Mesodermal cell (in vitro differentiated cells): ENCODE results near the gene NSL1.
"Not testable (repeated sequence)": the region's sequence is repeated elsewhere in the genome, so short reads cannot be mapped to it uniquely, and the experiment has no call there.

ENCODE experiments used
- H3K27ac ChIP-seq: 2 replicates; pipeline ENCODE4 v1.7.0; 2013; ENCODE audit warnings: mild to moderate bottlenecking, low read depth, low read length, moderate library complexity; ENCODE audit not compliant: severe bottlenecking
- H3K36me3 ChIP-seq: 2 replicates; pipeline ENCODE4 v1.7.1; 2013; ENCODE audit warnings: mild to moderate bottlenecking, low read length, moderate library complexity; ENCODE audit not compliant: control insufficient read depth, insufficient read depth
- H3K4me1 ChIP-seq: one replicate; pipeline ENCODE4 v1.7.1; 2013; ENCODE audit warnings: mild to moderate bottlenecking, low read length; ENCODE audit not compliant: insufficient read depth, control insufficient read depth, poor library complexity, severe bottlenecking
- H3K4me3 ChIP-seq: 2 replicates; pipeline ENCODE4 v1.7.0; 2013; ENCODE audit warnings: low read length, control low read depth, mild to moderate bottlenecking; ENCODE audit not compliant: insufficient read depth, poor library complexity, severe bottlenecking; ENCODE audit errors: extremely low read depth
- H3K9me3 ChIP-seq: 2 replicates; pipeline ENCODE4 v1.7.1; 2013; ENCODE audit warnings: mild to moderate bottlenecking, low read length, moderate library complexity; ENCODE audit not compliant: control insufficient read depth
- WGBS, 2 experiments: methylation state at CpG; one replicate each; pipeline ENCODE4 v1.1.5; 2013; ENCODE audit warnings: missing lambda C conversion rate in 2 of 2; ENCODE audit not compliant: insufficient coverage in 2 of 2; 5-methylcytosine and 5-hydroxymethylcytosine counted together

Gene NSL1

DNA sequence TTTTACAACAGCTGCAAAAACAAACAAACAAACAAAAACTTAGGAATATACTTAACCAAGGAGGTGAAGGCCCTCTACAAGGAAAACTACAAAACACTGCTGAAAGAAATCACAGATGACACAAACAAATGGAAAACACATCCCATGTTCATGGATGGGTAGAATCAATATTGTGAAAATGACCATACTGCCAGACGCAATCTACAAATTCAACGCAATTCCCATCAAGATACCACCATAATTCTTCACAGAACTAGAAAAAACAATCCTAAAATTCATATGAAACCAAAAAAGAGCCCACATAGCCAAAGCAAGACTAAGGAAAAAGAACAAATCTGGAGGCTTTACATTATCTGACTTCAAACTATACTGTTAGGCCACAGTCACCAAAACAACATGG lies 24.8 kb downstream of the NSL1 start:
- H3K4me1 ChIP-seq, H3K4me3 ChIP-seq, H3K27ac ChIP-seq: not testable (repeated sequence)
- 83% methylated on average over 1 of the region's 2 CpGs; no CpG with 5 or more reads in 1 of the 2 experiments for WGBS, 2 experiments
- Histone ChIP-seq H3K9me3 (peaks cover 25% of the 10 kb centered on the region), H3K36me3 (peaks cover 43% of the 10 kb centered on the region)

DNA sequence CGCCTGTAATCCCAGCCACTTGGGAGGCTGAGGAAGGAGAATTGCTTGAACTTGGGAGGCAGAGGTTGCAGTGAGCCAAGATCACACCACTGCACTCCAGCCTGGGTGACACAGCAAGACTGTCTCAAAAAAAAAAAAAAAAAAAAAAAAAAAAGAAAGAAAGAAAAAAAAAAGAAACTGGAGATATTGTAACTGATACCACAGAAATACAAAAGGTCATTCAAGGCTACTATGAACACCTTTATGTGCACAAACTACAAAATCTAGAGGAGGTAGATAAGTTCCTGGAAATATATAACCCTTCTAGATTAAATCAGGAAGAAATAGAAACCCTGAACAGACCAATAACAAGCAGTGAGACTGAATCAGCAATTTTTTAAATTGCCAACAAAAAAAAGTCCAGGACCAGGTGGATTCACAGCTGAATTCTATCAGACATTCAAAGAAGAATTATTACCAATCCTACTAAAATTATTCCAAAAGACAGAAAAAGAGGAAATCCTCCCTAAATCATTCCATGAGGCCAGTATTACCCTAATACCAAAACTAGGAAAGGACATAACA lies 26.8 kb downstream of the NSL1 start:
- H3K9me3 ChIP-seq: peaks cover 14% of the 10 kb centered on the region
- not testable (repeated sequence) for H3K4me1 ChIP-seq, H3K27ac ChIP-seq, H3K4me3 ChIP-seq
- H3K36me3 ChIP-seq: peaks cover 37% of the 10 kb centered on the region
- whole genome bisulfite sequencing, 2 experiments: 83% methylated on average over 1 of the region's 1 CpG; no CpG with 5 or more reads in 1 of the 2 experiments

DNA sequence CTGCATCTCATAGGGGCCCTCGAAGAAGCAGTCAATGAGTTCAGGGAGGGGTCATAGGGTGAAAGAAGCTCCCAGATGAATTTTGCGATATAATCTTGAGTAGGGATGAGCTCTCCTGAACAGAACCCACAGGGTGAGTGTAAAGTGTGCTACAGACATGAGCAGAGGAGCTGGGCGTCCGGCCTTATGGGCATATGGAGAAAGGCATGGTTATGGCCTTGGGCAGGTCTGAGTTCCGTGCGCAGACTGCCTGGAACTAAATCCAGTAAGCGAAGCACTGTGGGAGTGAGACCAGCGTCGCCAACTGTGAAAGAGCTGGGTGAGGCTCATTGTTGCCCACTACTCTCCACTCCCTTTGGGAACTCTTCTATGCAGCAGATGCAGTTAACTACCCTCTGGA lies 28.7 kb downstream of the NSL1 start:
- Histone ChIP-seq H3K27ac (no peak overlapping the region), H3K4me3 (no peak overlapping the region), H3K36me3 (peaks cover 26% of the 10 kb centered on the region), H3K4me1 (no peaks in the 10 kb centered on the region), H3K9me3 (peaks cover 10% of the 10 kb centered on the region)
- WGBS, 2 experiments: 97 to 98% methylated on average over 9 of the region's 9 CpGs

DNA sequence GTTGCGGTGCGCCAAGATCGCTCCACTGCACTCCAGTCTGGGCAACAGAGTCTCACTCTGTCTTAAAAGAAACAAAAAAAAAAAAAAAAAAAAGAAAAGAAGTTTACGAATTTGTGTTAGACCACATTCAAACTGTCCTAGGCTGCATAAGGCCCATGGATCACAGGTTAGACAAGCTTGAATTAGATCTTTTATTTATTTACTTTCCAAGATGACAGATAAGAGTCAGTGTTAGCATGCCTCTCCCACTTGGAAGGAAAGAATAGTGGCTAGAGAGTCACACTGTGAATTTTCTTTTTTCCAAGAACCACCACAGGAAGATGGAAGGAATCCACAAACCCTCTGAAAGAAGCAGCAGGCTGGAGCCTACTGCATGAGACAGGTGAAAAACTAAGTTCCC lies 29.3 kb downstream of the NSL1 start:
- H3K4me1 ChIP-seq: no peaks in the 10 kb centered on the region
- H3K27ac ChIP-seq: no peak overlapping the region
- H3K4me3 ChIP-seq: no peak overlapping the region
- peaks cover 7% of the 10 kb centered on the region for H3K9me3 ChIP-seq
- H3K36me3 ChIP-seq: peaks cover 22% of the 10 kb centered on the region
- 100% methylated on average over 2 of the region's 4 CpGs; no CpG with 5 or more reads in 1 of the 2 experiments for WGBS, 2 experiments

DNA sequence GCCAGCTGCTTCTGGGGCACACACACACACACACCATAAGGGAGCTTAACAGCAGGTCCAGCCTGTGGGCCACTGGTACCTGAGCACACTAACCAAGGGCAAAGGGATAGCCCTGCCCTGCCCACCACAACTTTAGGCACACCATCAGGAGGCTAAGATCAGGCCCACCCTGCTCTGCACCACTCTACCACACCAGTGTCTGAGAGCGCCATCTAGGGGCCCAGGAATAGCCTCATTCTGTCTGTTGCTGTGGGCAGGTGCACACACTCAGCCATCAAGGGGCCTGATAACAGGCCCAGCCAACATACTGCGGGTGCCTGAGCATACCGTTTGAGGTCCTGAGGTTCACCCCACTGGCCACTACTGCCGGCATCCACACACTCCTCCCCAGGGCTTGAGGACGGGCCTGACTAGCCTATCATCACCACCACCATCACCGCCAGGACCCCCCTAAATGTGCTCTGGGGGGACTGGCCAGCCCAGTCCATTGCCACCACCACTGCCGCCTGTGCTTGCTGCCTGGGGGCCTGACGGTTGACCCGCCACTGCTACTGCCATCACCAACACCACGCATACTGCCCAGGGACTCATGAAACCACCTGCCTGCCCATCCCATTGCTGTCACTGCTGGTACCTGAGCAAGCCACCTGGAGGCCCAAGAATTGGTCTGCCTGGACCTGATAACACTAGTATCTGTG lies 31.3 kb downstream of the NSL1 start:
- Histone ChIP-seq H3K36me3 (peaks cover 15% of the 10 kb centered on the region), H3K27ac (no peak overlapping the region), H3K4me1 (no peaks in the 10 kb centered on the region), H3K9me3 (no peaks in the 10 kb centered on the region), H3K4me3 (no peak overlapping the region)
- WGBS, 2 experiments: 88% methylated on average over 6 to 8 of the region's 10 CpGs

DNA sequence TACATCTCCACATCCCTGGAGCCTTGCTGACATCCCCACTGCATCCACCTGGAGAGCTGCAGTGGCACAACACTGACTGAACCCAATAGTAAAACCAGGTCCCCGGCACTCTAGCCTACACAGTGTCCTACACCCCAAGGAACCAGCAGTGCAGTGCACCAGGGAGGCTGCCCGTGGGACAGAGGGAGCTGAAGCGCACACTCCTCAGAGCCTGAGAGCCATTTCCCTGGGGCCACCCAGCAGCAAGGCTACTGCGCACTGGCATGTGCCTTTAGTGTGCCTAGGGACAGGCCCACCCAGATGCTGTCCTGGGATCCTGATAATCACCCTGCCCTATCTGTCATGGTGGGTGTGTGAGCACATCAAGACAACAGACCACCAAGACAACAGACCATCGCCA lies 31.9 kb downstream of the NSL1 start:
- Histone ChIP-seq H3K4me1 (no peaks in the 10 kb centered on the region), H3K9me3 (no peaks in the 10 kb centered on the region), H3K4me3 (no peak overlapping the region), H3K27ac (no peak overlapping the region), H3K36me3 (peaks cover 15% of the 10 kb centered on the region)
- 90 to 93% methylated on average over 3 to 4 of the region's 5 CpGs for WGBS, 2 experiments

DNA sequence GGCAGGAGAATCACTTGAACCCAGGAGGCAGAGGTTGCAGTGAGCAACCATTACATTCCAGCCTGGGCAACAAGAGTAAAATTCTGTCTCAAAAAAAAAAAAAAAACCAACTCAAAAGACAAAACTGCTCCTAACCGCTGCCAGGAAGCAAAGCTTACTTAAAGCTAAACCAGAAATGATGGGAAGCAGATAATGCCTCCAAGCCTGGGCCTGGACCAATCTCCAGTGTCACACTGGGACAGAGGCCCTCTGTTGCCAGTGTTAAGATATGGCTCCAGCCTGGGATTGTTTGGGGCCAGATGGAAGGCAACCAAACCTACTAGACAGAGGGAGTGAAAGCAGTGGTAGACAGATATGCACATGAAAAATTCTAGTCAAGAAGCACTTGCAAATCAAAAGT lies 36.9 kb downstream of the NSL1 start:
- Histone ChIP-seq H3K27ac (no peak overlapping the region), H3K4me3 (no peak overlapping the region), H3K9me3 (no peaks in the 10 kb centered on the region), H3K36me3 (no peaks in the 10 kb centered on the region), H3K4me1 (no peaks in the 10 kb centered on the region)
- WGBS, 2 experiments: 43% methylated on average over 1 of the region's 1 CpG; no CpG with 5 or more reads in 1 of the 2 experiments

DNA sequence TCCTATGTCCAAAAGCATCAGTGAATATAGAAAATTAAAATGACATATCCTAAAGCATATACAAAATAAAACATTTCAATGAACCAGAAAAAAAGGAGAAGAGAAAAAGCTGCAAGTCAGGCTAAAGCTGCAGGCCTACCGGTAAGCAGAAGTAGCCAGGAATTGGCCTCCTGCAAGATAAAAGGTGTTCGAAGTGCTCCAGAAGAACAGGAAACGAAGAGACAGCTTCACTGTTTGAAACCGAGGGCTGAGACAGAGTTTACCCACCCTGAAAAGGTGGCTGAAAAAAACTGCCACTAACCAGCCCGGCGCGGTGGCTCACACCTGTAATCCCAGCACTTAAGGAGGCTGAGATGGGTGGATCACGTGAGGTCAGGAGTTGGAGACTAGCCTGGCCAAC lies 37.4 kb downstream of the NSL1 start:
- Histone ChIP-seq H3K9me3 (no peaks in the 10 kb centered on the region), H3K4me1 (no peaks in the 10 kb centered on the region), H3K4me3 (no peak overlapping the region), H3K27ac (no peak overlapping the region), H3K36me3 (no peaks in the 10 kb centered on the region)
- 75 to 82% methylated on average over 5 to 8 of the region's 8 CpGs for WGBS, 2 experiments

DNA sequence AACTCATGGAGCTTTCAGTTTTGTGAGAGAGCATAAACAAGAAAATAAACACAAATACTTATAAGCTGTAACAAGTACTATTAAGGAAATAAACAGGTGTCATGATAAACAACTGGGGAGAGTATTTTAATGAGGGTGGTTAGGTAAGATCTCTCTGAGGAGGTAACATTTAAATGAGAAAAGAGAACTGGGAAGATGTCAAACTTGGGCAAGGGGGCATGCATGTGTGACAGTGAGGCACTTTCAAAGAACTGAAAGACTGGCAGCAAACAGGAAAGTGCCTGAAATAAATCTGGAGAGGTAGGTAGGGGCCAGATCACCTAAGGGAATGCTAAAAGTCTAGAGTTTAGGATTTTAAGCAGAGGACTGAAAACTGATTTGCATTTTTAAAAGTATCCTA lies 37.8 kb downstream of the NSL1 start:
- H3K27ac ChIP-seq: no peak overlapping the region
- no peak overlapping the region for H3K4me3 ChIP-seq
- no peaks in the 10 kb centered on the region for H3K9me3 ChIP-seq
- no peaks in the 10 kb centered on the region for H3K4me1 ChIP-seq
- no peaks in the 10 kb centered on the region for H3K36me3 ChIP-seq

DNA sequence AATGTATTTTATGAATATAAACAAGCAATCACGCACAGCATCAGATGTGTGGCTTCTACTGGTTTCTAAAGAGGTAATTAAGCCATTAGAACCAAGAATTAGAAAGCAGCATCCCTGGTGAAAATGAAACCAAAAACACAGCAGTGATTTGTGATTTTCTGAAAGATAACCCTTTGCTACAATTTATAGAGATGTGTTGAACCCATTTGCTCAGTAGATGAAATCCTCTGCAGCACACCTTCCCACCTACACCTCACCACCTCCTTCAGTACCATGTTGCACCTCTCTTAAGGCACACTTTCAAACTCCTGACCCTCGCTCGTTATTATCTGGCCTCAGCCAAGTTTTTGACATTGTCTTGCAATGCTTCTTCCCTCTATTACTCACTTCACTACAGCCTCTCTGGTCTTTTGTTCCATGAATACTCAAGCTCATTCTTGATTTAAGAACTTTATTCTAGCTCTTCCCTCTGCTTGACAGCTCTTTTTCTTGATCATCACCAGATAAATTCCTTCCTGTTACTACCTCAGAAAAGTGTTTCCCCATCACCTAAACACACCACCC lies 38.6 kb downstream of the NSL1 start:
- Histone ChIP-seq H3K36me3 (no peaks in the 10 kb centered on the region), H3K9me3 (no peaks in the 10 kb centered on the region), H3K4me1 (no peaks in the 10 kb centered on the region), H3K4me3 (no peak overlapping the region), H3K27ac (no peak overlapping the region)
- WGBS, 2 experiments: 82 to 100% methylated on average over 2 to 3 of the region's 3 CpGs
